Ascending aorta (tissue), 2 donors: ENCODE results near the gene IL3RA. TPM values are rescaled to one million over a fixed set of nuclear protein-coding genes. Genes with fewer than 3 reads are reported as not detected.

Experiments used
- DNase-seq, 2 donors: peaks; one replicate each; pipeline ENCODE4 v3.0.0-alpha.2; 2019; ENCODE audit warnings: low spot score in 2 of 2
- H3K27ac ChIP-seq, 2 donors: fragments of 200-600 bp; sonication (generic); one replicate each; pipeline ENCODE4 v1.5.1; 2016 to 2017; ENCODE audit warnings: mild to moderate bottlenecking in 1 of 2
- H3K27me3 ChIP-seq: fragments of 200-600 bp; sonication (generic); one replicate; pipeline ENCODE4 v1.5.1; 2017
- H3K36me3 ChIP-seq, 2 donors: fragments of 200-600 bp; sonication (generic); one replicate each; pipeline ENCODE4 v1.5.1; 2016
- H3K4me1 ChIP-seq, 2 donors: fragments of 200-600 bp; sonication (generic); one replicate each; pipeline ENCODE4 v1.5.1; 2016 to 2017; ENCODE audit warnings: mild to moderate bottlenecking in 1 of 2
- H3K4me3 ChIP-seq, 2 donors: fragments of 200-600 bp; sonication (generic); one replicate each; pipeline ENCODE4 v1.5.1; 2016 to 2017; ENCODE audit warnings: mild to moderate bottlenecking in 1 of 2
- H3K9me3 ChIP-seq, 2 donors: fragments of 200-600 bp; sonication (generic); one replicate each; pipeline ENCODE4 v1.5.1; 2016
- intact Hi-C: fragments of 100-400 bp; cut with DNase I; formaldehyde crosslinking; loops from one replicate; pipeline ENCODE4 v1.15.1; 2023
- total RNA-seq: library from RNA; depleted of rRNA; stranded (reverse); fragments of >200 nt; gene quantifications from one replicate; pipeline ENCODE4 v1.1.0, GENCODE V29; 2016
- TF ChIP-seq, protein P1 (sequence below), 3 experiments: fragments of 200-600 bp in 2 of 3; fragments of 450-650 bp in 1 of 3; sonication (generic) in 2 of 3; IDR thresholded peaks; one replicate each; pipeline ENCODE4 v1.5.1; 2016 to 2019; ENCODE audit warnings: antibody characterized with exemption in 3 of 3, mild to moderate bottlenecking in 1 of 3, moderate library complexity in 1 of 3

IL3RA gene
- total RNA-seq, 1 donor from 2014 or later: 71.9 TPM

DNA sequence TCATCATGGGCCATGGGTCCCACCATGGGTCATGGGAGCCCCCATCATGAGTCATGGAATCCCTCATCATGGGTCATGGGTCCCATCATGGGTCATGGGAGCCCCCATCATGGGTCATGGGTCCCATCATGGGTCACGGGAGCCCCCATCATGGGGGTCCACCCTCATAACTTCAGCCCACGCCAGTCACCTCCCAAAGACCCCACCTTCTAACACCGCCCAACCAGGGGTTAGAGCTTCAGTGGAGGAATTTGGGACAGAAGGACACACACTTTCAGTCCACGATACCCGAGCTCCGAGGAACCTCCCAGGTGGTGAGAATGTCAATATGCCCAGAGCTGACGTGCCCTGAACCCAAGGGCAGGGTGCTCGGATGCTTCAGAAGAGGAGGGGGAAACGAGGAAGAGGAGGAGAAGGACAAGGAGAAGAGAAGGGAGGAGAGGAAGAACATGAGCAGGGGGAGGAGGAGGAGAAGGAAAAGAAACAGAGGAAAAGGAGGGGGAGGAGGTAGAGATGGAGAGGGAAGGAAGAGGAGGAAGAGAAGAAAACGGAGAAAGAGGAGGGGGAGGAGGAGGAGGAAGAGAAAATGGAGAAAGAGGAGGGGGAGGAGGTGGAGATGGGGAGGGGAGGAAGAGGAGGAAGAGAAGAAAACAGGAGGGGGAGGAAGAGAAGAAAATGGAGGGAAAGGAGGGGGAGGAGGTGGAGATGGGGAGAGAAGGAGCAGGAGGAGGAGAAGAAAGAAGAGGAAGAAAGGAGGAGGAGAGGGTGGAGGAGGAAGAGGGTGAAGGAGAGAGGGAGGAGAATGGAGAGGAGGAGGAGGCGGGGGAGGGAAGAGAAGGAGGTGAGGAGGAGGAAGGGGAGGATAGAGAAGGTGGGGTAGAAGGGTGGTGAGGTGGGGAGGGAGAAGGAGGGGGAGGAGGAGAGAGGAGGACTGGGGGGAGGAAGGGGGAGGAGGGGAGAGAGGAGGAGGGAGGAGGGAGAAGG, 17.7 kb downstream of the IL3RA start:
- Histone ChIP-seq H3K27me3 (no peaks in the 10 kb centered on the region), H3K4me3 (no peak overlapping the region), H3K36me3 (peaks cover 0 to 16% of the 10 kb centered on the region in 2 donors), H3K4me1 (no peaks in the 10 kb centered on the region), H3K27ac (no peak overlapping the region), H3K9me3 (peaks cover 8 to 9% of the 10 kb centered on the region in 2 donors)
- TF ChIP-seq, protein P1, sequence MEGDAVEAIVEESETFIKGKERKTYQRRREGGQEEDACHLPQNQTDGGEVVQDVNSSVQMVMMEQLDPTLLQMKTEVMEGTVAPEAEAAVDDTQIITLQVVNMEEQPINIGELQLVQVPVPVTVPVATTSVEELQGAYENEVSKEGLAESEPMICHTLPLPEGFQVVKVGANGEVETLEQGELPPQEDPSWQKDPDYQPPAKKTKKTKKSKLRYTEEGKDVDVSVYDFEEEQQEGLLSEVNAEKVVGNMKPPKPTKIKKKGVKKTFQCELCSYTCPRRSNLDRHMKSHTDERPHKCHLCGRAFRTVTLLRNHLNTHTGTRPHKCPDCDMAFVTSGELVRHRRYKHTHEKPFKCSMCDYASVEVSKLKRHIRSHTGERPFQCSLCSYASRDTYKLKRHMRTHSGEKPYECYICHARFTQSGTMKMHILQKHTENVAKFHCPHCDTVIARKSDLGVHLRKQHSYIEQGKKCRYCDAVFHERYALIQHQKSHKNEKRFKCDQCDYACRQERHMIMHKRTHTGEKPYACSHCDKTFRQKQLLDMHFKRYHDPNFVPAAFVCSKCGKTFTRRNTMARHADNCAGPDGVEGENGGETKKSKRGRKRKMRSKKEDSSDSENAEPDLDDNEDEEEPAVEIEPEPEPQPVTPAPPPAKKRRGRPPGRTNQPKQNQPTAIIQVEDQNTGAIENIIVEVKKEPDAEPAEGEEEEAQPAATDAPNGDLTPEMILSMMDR (IDR thresholded peaks at IDR 0.05): no peak
- intact Hi-C loops: no loop called here
- no peak for DNase-seq

DNA sequence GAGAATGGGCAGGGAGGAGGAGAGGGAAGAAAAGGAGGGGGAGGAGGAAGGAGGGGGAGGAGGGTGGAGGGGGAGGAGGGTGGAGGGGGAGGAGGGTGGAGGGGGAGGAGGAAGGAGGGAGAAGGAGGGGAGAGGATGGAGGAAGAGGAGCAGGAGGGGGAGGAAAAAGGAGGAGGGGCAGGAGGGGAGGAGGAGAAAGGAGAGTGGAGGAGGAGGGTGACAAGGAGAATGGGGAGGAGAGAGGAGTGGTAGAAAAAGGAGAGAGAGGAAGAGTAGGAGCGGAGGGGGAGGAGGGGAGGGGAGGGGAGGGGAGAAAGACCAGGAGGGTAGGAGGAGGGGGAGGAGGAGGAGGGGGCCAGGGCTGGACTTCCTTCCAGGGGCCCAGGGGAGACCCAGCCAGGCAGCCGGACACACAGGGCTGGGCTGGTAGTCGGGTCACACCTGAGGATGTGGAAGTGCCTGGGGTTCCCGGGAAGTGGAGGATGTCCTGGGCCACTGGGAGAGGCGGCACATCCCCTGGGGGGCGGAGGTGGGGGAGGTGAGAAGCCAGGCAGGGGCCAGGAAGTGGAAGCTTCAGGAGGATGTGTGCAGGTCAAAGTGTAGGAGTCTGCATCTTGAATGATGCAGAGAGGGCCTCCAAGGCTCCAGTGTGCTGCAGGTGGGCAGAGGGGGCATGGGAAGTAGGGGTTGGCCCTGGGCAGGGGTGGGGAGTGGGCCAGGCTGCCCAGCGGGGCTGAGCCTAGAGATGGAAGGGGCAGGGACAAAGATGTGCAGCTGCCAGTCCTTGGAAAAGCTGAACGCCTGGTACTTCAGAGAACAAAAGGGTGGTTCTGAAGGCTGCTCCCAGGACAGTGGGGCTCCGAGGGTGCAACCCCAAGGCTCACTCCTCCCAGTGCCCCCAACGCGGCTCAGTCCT, 18.8 kb downstream of the IL3RA start:
- no peak for DNase-seq
- TF ChIP-seq, protein P1 (IDR thresholded peaks at IDR 0.05): no peak
- H3K9me3 ChIP-seq: peaks cover 8 to 9% of the 10 kb centered on the region in 2 donors
- H3K36me3 ChIP-seq: peaks cover 0 to 21% of the 10 kb centered on the region in 2 donors
- no peak overlapping the region for H3K4me3 ChIP-seq
- H3K27me3 ChIP-seq: no peaks in the 10 kb centered on the region
- intact Hi-C loops: no loop called here
- no peaks in the 10 kb centered on the region for H3K4me1 ChIP-seq
- no peak overlapping the region for H3K27ac ChIP-seq

DNA sequence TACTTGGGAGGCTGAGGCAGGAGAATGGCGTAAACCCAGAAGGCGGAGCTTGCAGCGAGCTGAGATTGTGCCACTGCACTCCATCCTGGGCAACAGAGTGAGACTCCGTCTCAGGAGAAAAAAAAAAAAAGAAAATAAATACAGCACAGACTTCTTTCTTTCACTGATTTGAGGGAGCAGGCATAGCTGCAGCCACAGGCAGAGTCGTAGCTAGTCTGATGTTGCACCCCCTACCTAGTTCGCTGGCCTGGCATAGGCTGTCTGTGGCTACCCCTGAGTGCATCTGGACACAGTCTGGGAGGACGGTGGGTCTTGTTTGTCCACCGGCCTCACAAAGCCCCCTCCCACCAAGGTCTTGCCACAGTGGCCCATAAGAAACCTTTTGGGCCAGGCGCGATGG, 21.4 kb downstream of the IL3RA start:
- intact Hi-C loops: no loop called here
- Histone ChIP-seq H3K4me1 (no peaks in the 10 kb centered on the region), H3K27ac (no peak overlapping the region), H3K9me3 (peaks cover 8 to 9% of the 10 kb centered on the region in 2 donors), H3K36me3 (peaks cover 0 to 25% of the 10 kb centered on the region in 2 donors), H3K4me3 (no peak overlapping the region), H3K27me3 (no peaks in the 10 kb centered on the region)
- no peak for DNase-seq
- TF ChIP-seq, protein P1 (IDR thresholded peaks at IDR 0.05): no peak

DNA sequence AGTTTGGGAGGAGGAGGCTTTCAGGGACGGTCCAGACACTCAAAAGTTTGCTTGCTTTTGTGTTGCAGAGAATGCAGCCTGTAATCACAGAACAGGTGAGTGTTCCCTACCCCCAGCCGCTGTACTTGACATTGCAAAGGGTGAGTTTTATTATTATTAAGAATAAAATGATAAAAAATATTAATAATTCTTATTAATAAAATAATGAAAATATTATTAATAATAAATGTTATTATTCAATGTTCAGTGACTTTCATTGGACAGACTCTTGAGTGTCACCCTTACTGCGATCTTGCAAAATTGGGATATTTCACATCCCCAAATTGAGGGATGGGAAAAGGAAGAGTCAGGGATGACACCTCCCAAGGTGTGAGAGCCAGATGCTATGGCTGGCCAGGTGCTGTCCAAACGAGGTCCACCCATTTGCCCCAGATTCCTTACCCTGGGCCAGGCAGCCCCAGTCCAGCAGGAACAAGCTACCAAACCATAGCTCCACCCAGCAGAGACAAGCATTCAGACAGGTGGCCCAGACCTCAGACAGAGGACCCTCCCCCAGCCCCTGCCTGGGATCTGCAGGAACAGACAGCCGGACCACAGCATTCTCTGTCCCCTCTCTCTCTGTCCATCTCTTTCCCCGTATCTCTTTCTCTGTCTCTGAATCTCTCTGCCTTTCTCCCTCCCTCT, 22.4 kb downstream of the IL3RA start:
- no peaks in the 10 kb centered on the region for H3K27me3 ChIP-seq
- H3K9me3 ChIP-seq: peaks cover 8 to 9% of the 10 kb centered on the region in 2 donors
- intact Hi-C loops: no loop called here
- no peak overlapping the region for H3K4me3 ChIP-seq
- no peak overlapping the region for H3K27ac ChIP-seq
- peaks cover 0 to 25% of the 10 kb centered on the region in 2 donors for H3K36me3 ChIP-seq
- no peak for DNase-seq
- no peaks in the 10 kb centered on the region for H3K4me1 ChIP-seq
- TF ChIP-seq, protein P1 (IDR thresholded peaks at IDR 0.05): no peak

DNA sequence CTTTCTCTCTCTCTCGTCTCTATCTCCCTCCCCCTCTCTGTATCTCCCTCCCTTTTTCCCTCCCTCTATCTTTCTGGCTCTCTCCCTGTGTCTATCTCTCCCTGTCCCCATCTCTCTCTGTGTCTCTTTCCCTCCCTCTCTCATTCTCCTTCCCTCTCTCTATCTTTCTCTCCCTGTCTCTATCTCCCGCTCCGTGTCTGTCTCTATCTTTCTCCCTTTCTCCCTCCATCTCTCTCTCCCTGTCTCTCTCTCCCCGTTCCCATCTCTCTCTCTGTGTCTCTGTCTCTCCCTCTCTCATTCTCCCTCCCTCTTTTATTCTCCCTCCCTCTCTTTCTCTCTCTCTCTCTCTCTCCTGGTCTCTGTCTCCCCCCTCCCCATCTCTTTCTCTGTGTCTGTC, 22.9 kb downstream of the IL3RA start:
- Histone ChIP-seq H3K36me3 (peaks cover 4 to 30% of the 10 kb centered on the region in 2 donors), H3K4me3 (no peak overlapping the region), H3K27ac (no peak overlapping the region), H3K27me3 (no peaks in the 10 kb centered on the region), H3K9me3 (peaks cover 8 to 9% of the 10 kb centered on the region in 2 donors), H3K4me1 (no peaks in the 10 kb centered on the region)
- TF ChIP-seq, protein P1 (IDR thresholded peaks at IDR 0.05): no peak
- DNase-seq: no peak
- intact Hi-C loops: no loop called here
